Spinal cord (tissue), 10 donors: ENCODE data around the gene HSD3B1. TPM values are rescaled to one million over a fixed set of nuclear protein-coding genes. Genes with fewer than 3 reads are reported as not detected.
"Not testable (repeated sequence)": the region's sequence is repeated elsewhere in the genome, so short reads cannot be mapped to it uniquely, and the experiment has no call there.

Experiments used
- DNase-seq, 6 donors: peaks; one replicate each; pipeline versions ENCODE4 v3.0.0 to v3.0.0-alpha.2; 2013 to 2015; ENCODE audit warnings: low spot score in 6 of 6, low read depth in 4 of 6
- H3K27ac ChIP-seq: one replicate; pipeline ENCODE4 v1.5.1; 2013; ENCODE audit warnings: low read depth, low read length, control low read depth
- H3K27me3 ChIP-seq: one replicate; pipeline ENCODE4 v1.6.1; 2013; ENCODE audit warnings: low read length; ENCODE audit not compliant: control insufficient read depth, insufficient read depth
- H3K36me3 ChIP-seq: one replicate; pipeline ENCODE4 v1.6.1; 2013; ENCODE audit warnings: low read length; ENCODE audit not compliant: control insufficient read depth, insufficient read depth
- H3K4me1 ChIP-seq: one replicate; pipeline ENCODE4 v1.6.1; 2013; ENCODE audit warnings: low read length; ENCODE audit not compliant: control insufficient read depth, insufficient read depth
- H3K4me3 ChIP-seq: one replicate; pipeline ENCODE4 v1.5.1; 2013; ENCODE audit warnings: low read depth, low read length, control low read depth
- H3K9me3 ChIP-seq: one replicate; pipeline ENCODE4 v1.6.1; 2013; ENCODE audit warnings: low read length; ENCODE audit not compliant: control insufficient read depth, insufficient read depth
- WGBS: methylation state at CpG from one replicate; pipeline ENCODE4 v1.1.5; 2013; ENCODE audit warnings: missing lambda C conversion rate; ENCODE audit not compliant: insufficient coverage; 5-methylcytosine and 5-hydroxymethylcytosine counted together
- polyA plus RNA-seq, 2 donors: library from polyadenylated mRNA; unstranded; fragments of 120-200 nt; gene quantifications; one replicate each; pipeline ENCODE4 v1.2.1, GENCODE V29; 2013; ENCODE audit not compliant: insufficient read length in 2 of 2
- total RNA-seq, 2 donors: library from RNA; depleted of rRNA in 1 of 2; stranded (reverse); fragments of 120-200 nt in 1 of 2; fragments of >200 nt in 1 of 2; gene quantifications; one replicate each; pipeline versions ENCODE4 v1.2.3 to v1.2.4, GENCODE V29; 2013 to 2014
- donor health status: healthy.

Gene HSD3B1
- total and polyA plus RNA-seq, 4 donors, result 0.61 to 1.3 (median 0.90) TPM; not detected in 1

DNA sequence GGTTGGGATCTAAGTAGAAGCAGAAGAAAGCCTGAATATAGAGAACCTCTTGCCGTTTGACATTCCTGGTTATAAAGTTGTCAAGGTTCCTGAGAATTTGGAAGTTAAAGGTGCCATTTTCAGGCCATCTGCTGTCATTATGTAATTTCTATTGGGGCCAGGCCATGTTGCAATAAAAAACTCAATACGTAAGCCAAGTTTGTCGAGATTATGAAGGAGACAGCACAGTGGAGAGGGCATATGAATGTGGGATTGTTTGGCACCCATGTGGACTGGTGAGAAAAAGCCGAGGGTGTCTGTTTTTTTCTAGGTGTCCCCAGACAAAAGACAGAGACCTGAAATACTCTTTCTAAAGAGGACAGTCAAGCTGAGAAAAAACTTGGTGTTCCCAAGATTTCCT is 18.8 kb upstream of the HSD3B1 start:
- H3K9me3 ChIP-seq, result no peaks in the 10 kb centered on the region
- H3K4me1 ChIP-seq, result no peaks in the 10 kb centered on the region
- no peak overlapping the region for H3K27ac ChIP-seq
- 84% methylated on average over 4 of the region's 4 CpGs for WGBS
- DNase-seq, result no peak
- no peak overlapping the region for H3K4me3 ChIP-seq
- no peaks in the 10 kb centered on the region for H3K27me3 ChIP-seq
- H3K36me3 ChIP-seq, result no peaks in the 10 kb centered on the region

DNA sequence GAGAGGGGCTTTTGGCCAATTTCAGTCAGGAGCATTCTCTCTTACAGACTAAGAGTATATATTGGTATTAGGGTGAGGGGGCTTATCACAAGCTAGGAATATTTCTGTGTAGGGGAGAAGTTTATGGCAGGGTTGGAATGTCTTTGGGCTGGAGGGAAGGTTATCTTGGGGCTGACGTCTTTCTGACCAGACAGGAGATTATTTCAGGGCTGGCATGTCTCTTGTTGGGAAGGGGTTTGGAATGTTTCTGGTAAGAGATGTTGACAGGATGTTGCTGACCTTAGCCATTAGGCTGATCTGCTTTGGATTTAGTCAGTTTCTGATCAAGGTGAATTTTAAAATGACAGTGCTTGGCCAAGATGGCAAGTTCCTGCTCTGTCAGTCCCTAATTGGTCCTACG is 17.8 kb upstream of the HSD3B1 start:
- Histone ChIP-seq H3K4me3 (no peak overlapping the region), H3K27ac (no peak overlapping the region), H3K36me3 (no peaks in the 10 kb centered on the region), H3K4me1 (no peaks in the 10 kb centered on the region), H3K9me3 (no peaks in the 10 kb centered on the region), H3K27me3 (no peaks in the 10 kb centered on the region)
- 75% methylated on average over 2 of the region's 2 CpGs for WGBS
- no peak for DNase-seq

DNA sequence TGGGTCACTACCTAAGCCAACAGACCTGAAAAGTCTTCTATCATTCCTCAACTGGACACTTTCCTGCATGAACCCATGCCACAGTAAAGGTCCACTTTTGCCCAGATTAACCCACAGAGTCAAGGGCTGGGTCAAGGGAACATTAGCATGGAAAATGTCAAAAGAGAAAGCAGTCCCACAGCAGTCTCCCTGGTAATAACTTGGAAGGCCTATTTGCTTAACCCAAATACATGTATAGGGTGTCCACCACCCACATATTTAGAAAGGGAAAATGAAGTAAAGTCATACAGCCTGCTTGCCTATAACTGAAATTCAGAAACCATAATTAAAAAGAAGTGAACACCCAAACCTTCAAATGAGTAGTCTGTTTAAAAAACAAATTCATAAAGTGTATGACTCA is 16.1 kb upstream of the HSD3B1 start:
- Histone ChIP-seq H3K27me3 (no peaks in the 10 kb centered on the region), H3K4me3 (no peak overlapping the region), H3K36me3 (no peaks in the 10 kb centered on the region), H3K9me3 (no peaks in the 10 kb centered on the region), H3K27ac (no peak overlapping the region), H3K4me1 (no peaks in the 10 kb centered on the region)
- no peak for DNase-seq

DNA sequence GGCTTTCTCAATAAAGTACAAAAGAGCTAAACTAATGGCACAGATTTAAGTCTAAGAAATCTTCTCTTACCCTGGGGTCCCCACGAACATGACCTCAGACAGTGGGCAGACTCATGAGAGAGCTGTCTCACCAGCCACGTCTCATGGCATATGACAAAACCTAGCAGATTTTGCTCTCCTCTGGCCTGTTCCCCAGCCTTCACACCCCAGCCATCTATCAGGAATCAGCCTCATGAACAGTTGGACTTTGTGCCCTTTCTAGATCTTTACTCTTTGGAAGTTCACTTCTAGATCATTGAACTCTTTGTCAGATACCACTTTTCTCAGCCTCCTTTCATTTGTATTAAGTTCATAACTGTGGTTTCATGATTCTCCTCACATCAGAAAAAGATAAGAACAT is 14.2 kb upstream of the HSD3B1 start:
- Histone ChIP-seq H3K27me3 (no peaks in the 10 kb centered on the region), H3K27ac (no peak overlapping the region), H3K9me3 (no peaks in the 10 kb centered on the region), H3K4me1 (no peaks in the 10 kb centered on the region), H3K36me3 (no peaks in the 10 kb centered on the region), H3K4me3 (no peak overlapping the region)
- 73% methylated on average over 2 of the region's 2 CpGs for WGBS
- DNase-seq, result no peak

DNA sequence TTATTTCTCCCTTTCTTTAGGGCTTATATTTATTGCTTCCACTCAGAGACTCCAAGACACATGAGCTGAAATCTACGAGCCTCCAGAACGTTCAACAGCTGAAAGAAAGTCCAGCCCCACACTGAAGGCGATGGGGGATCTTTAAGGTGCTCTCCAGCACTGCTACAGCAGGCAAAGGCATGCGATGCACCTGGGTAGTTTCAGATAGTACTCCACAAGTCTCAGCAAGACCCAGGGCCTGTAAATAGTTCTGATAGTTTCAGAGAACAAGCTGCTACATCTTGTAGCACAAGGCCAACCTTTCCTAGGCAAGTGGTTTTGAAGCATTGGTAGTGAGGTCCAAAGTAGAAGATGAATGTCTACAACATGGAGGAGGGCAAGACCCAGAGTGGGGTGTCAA is 2.2 kb upstream of the HSD3B1 start:
- H3K27me3 ChIP-seq, result no peaks in the 10 kb centered on the region
- no peak overlapping the region for H3K4me3 ChIP-seq
- no peaks in the 10 kb centered on the region for H3K36me3 ChIP-seq
- no peaks in the 10 kb centered on the region for H3K4me1 ChIP-seq
- no peak for DNase-seq
- no peaks in the 10 kb centered on the region for H3K9me3 ChIP-seq
- no peak overlapping the region for H3K27ac ChIP-seq
- WGBS, result 86% methylated on average over 4 of the region's 4 CpGs

DNA sequence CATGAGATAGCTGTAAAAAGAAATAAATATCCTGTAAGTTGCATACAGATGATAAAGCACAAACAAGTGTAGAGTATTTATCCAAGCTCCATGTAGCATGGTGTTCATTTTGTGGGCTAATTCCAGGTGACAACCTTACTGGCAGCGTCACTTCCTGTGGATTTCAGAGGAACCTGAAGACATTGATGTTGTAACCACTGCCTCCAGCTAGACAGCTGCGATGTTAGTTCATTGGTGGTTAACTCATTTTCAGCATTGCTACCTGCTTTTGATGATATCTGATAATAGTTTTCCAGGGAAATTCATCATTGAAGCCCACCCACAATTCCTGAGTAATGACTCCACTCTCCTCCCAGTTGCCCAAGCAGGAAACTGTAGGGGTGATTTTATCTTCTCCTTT is 3.0 kb downstream of the HSD3B1 start:
- H3K27ac ChIP-seq, result no peak overlapping the region
- no peaks in the 10 kb centered on the region for H3K36me3 ChIP-seq
- no peaks in the 10 kb centered on the region for H3K27me3 ChIP-seq
- no peak overlapping the region for H3K4me3 ChIP-seq
- no peak for DNase-seq
- no peaks in the 10 kb centered on the region for H3K4me1 ChIP-seq
- 100% methylated on average over 1 of the region's 2 CpGs for WGBS
- H3K9me3 ChIP-seq, result no peaks in the 10 kb centered on the region

DNA sequence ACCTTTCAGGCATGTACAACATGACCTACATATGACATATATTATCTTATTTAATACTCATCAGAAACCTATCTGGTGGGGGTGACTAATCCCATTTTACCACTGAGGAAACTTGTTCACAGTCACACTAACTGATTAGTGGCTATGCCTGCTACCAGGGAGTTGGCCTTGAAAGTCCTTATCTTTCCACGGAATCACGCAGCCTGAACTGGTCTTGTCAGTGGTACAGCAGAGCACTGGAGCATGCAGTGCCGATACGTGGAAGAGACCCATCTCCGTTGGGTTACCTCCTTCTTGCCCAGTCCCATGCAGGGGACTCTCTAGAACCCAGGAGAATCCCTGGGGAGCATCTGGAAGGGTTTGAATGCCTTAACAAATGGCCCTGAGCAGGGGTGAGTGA is 8.2 kb downstream of the HSD3B1 start:
- no peak overlapping the region for H3K27ac ChIP-seq
- no peaks in the 10 kb centered on the region for H3K4me1 ChIP-seq
- H3K4me3 ChIP-seq, result no peak overlapping the region
- no peaks in the 10 kb centered on the region for H3K9me3 ChIP-seq
- WGBS, result 88% methylated on average over 5 of the region's 5 CpGs
- no peak for DNase-seq
- no peaks in the 10 kb centered on the region for H3K27me3 ChIP-seq
- no peaks in the 10 kb centered on the region for H3K36me3 ChIP-seq

DNA sequence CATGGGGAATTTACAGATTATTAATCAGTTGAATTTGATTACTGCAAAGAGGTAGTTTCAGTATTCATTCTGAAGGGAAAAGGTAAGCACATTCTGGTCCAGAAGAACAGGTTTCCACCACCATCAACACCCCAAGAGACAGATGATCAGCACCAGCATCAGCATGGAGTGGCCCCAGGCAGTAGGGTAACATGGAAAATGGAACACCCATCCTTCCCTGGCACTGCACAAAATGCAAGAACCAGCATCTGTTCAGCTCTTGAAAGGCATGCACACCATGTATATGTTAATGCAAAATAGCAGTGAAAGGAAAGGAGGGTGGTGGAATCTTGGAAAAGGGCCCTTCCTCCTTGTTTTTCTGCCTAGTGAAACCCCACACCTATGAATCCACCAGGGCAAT is 9.2 kb downstream of the HSD3B1 start:
- no peaks in the 10 kb centered on the region for H3K9me3 ChIP-seq
- H3K27ac ChIP-seq, result no peak overlapping the region
- H3K4me3 ChIP-seq, result no peak overlapping the region
- no peaks in the 10 kb centered on the region for H3K27me3 ChIP-seq
- no peak for DNase-seq
- no peaks in the 10 kb centered on the region for H3K36me3 ChIP-seq
- no peaks in the 10 kb centered on the region for H3K4me1 ChIP-seq

DNA sequence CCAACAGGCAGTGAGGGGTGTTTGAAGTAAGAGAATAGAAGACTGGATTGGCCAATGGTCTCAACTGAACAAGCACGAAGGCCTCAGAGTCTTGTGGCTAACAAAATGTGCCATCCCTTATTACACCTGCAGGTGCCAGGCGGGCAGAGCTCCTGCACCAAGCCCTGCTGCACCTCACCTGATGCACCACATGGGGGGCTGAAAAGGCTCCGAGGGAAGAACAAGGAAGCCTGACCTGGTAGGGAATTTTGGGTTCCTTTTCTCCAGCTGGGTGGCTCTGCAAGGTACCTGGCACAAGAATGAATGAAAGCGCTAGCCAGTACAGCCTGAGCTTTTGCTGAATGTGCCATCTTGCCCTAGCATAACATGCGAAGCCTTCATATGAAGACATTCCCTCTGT is 9.7 kb downstream of the HSD3B1 start:
- Histone ChIP-seq H3K36me3 (no peaks in the 10 kb centered on the region), H3K27ac (no peak overlapping the region), H3K9me3 (no peaks in the 10 kb centered on the region), H3K4me3 (no peak overlapping the region), H3K27me3 (no peaks in the 10 kb centered on the region), H3K4me1 (no peaks in the 10 kb centered on the region)
- no peak for DNase-seq
- whole genome bisulfite sequencing, result 94% methylated on average over 5 of the region's 5 CpGs

DNA sequence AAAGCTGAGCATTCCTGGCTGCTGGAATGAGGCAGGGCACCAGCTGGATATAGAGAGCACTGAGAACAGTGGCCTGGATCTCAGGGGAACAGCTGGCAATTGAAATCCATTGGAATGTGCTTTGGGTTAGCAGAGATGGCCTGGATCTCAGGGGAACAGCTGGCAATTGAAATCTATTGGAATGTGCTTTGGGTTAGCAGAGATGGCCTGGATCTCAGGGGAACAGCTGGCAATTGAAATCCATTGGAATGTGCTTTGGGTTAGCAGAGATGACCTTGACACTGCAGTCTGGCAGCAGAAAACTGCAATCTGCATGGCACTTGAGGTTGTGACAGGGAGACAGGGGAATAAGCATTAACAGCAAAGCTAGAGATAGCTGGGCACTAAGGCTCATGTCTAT is 10.7 kb downstream of the HSD3B1 start:
- not testable (repeated sequence) for DNase-seq, H3K27ac ChIP-seq, H3K9me3 ChIP-seq, H3K27me3 ChIP-seq, H3K4me1 ChIP-seq, H3K36me3 ChIP-seq, H3K4me3 ChIP-seq
